ENCODE data around the gene C1QL2. TPM values are rescaled to one million over a fixed set of nuclear protein-coding genes. Genes with fewer than 3 reads are reported as not detected.

Gene C1QL2
- total RNA-seq, 2 experiments from 2014 or later, result not detected

GRCh38 chr2:119169717-119170116 lies 11.2 kb upstream of the C1QL2 start:
- DNase-seq (no peak), ATAC-seq (no peak)
- Mint-ChIP-seq H3K36me3 (ENCODE audit: low read depth) (no peaks in the 10 kb centered on the region), H3K9me3 (no peaks in the 10 kb centered on the region), H3K27ac (no peak overlapping the region), H3K4me1 (ENCODE audit: low read depth) (no peaks in the 10 kb centered on the region), H3K27me3 (peaks cover 12% of the 10 kb centered on the region), H3K4me3 (no peak overlapping the region)
- no peak for TF ChIP-seq CTCF (IDR thresholded peaks at IDR 0.05)
- intact Hi-C loops (cut with micrococcal nuclease), result loop anchor here (10.0 kb wide), 1 partner anchor 155 kb away; no protein-coding TSS in a partner anchor
- ChIA-PET POLR2A (no interaction called here), CTCF (no interaction called here)

GRCh38 chr2:119160361-119160990 lies 1.9 kb upstream of the C1QL2 start:
- ATAC-seq (no peak), DNase-seq (no peak)
- no peak overlapping the region for H3K4me3 Mint-ChIP-seq
- ChIA-PET CTCF (no interaction called here), POLR2A (no interaction called here)
- no peaks in the 10 kb centered on the region for H3K9me3 Mint-ChIP-seq
- H3K27me3 Mint-ChIP-seq, result peaks cover 32% of the 10 kb centered on the region
- no peaks in the 10 kb centered on the region for H3K4me1 Mint-ChIP-seq (ENCODE audit: low read depth)
- no peak for TF ChIP-seq CTCF (IDR thresholded peaks at IDR 0.05)
- no peaks in the 10 kb centered on the region for H3K36me3 Mint-ChIP-seq (ENCODE audit: low read depth)
- intact Hi-C loops (cut with micrococcal nuclease), result no loop called here
- no peak overlapping the region for H3K27ac Mint-ChIP-seq

- ATAC-seq (no peak), DNase-seq (no peak)
- CTCF ChIA-PET, result no interaction called here
- H3K4me3 Mint-ChIP-seq, result no peak overlapping the region
- H3K27me3 Mint-ChIP-seq, result peaks cover 44% of the 10 kb centered on the region
- POLR2A ChIA-PET, result no interaction called here
- H3K36me3 Mint-ChIP-seq (ENCODE audit: low read depth), result no peaks in the 10 kb centered on the region
- H3K27ac Mint-ChIP-seq, result no peak overlapping the region
- no peak for TF ChIP-seq CTCF (IDR thresholded peaks at IDR 0.05)
- intact Hi-C loops (cut with micrococcal nuclease), result no loop called here
- no peaks in the 10 kb centered on the region for H3K4me1 Mint-ChIP-seq (ENCODE audit: low read depth)
- no peaks in the 10 kb centered on the region for H3K9me3 Mint-ChIP-seq
Measured at GRCh38 chr2:119157850-119158511, 570 bp downstream of the C1QL2 start.

GRCh38 chr2:119156891-119157773 lies 1.4 kb downstream of the C1QL2 start:
- ChIA-PET POLR2A (no interaction called here), CTCF (no interaction called here)
- intact Hi-C loops (cut with micrococcal nuclease), result no loop called here
- Mint-ChIP-seq H3K36me3 (ENCODE audit: low read depth) (no peaks in the 10 kb centered on the region), H3K4me1 (ENCODE audit: low read depth) (no peaks in the 10 kb centered on the region), H3K27ac (no peak overlapping the region), H3K9me3 (no peaks in the 10 kb centered on the region), H3K27me3 (peaks cover 49% of the 10 kb centered on the region), H3K4me3 (no peak overlapping the region)
- no peak for TF ChIP-seq CTCF (IDR thresholded peaks at IDR 0.05)
- ATAC-seq (no peak), DNase-seq (peak; percentile 9)
